ENCODE data around the gene APOO. TPM values are rescaled to one million over a fixed set of nuclear protein-coding genes. Genes with fewer than 3 reads are reported as not detected.

APOO gene
- total and polyA plus RNA-seq, 2 of the 13 experiments (the other 11 are each of a cell fraction or from before 2014, with no cell fraction given): 9.7 to 22.1 TPM

DNA sequence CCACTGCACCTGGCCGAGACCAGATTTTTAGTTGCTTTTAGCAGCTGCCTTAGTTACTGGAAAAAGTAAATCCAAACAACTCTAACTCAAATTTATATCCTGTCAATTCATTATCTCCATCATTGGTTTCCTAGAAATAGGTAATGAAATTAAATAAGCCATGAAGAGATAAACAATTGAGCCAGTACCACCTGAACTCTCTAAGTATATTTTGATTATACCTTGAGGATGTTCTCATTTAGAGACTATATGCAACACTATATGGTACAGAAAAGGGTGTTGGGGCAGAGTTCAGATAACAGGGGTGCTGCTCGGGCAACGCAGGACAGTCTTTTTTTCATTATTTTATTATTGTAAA is 89.8 kb downstream of the APOO start:
- Histone ChIP-seq H2AFZ (ENCODE audit: low read length) (no peak overlapping the region), H3K4me3 (replicated peaks in 1 of 3; ENCODE audit: insufficient read depth in 1 of 3, low read depth in 2 of 3, low read length in 3 of 3) (no peak overlapping the region), H3K4me1 (ENCODE audit: insufficient read depth, low read length) (peaks cover 28% of the 10 kb centered on the region), H4K20me1 (ENCODE audit: insufficient read depth, low read length) (no peaks in the 10 kb centered on the region), H3K9me3 (ENCODE audit: low read length) (no peaks in the 10 kb centered on the region), H3K36me3 (replicated peaks in 1 of 2; ENCODE audit: control insufficient read depth in 1 of 2, insufficient read depth in 2 of 2, low read length in 2 of 2) (no peaks in the 10 kb centered on the region), H3K27me3 (ENCODE audit: control insufficient read depth in 1 of 2, insufficient read depth in 2 of 2, low read length in 2 of 2) (no peaks in the 10 kb centered on the region), H3K9ac (ENCODE audit: insufficient read depth, low read depth, low read length) (no peak overlapping the region), H3K79me2 (ENCODE audit: insufficient read depth, low read length) (no peaks in the 10 kb centered on the region), H3K27ac (ENCODE audit: extremely low read length, insufficient read depth, low read length) (no peak overlapping the region), H3K4me2 (ENCODE audit: low read depth, low read length) (no peak overlapping the region)
- no peak for DNase-seq (ENCODE audit: low spot score)
- no peak for ATAC-seq
- no peak for FAIRE-seq
- intact Hi-C loops (cut with micrococcal nuclease; ENCODE audit: unreplicated experiment) (no loop called here), in situ Hi-C loops (cut with HindIII; ENCODE audit: extremely low pct_ligation_motif_present, low pct_unique_long_range_greater_than_20kb) (no loop called here)
- no peak for TF ChIP-seq GPN1 (CRISPR knock-in tag; IDR thresholded peaks at IDR 0.05; ENCODE audit: borderline replicate concordance)
- CTCF ChIA-PET (ENCODE audit: low intra/inter-chr PET ratio, low total read pairs): no interaction called here
- BruUV-seq (replicated peaks): no TSS peak
- POLR2A ChIA-PET: no interaction called here
- 98% methylated on average over 3 of the region's 3 CpGs for WGBS (ENCODE audit: low lambda C conversion rate)

- no peak overlapping the region for H3K27ac ChIP-seq (ENCODE audit: extremely low read length, insufficient read depth, low read length)
- no peak for TF ChIP-seq AGO2 (optimal IDR thresholded peaks at IDR 0.05; ENCODE audit: low read depth, low read length)
- TF ChIP-seq NR3C1 (CRISPR knock-in tag; IDR thresholded peaks at IDR 0.05): no peak
- TF ChIP-seq MED13 (CRISPR knock-in tag; IDR thresholded peaks at IDR 0.05): no peak
- no peak for TF ChIP-seq DPF2 (CRISPR knock-in tag; IDR thresholded peaks at IDR 0.05; ENCODE audit: borderline replicate concordance, low read depth)
- no peak for TF ChIP-seq SNAI1 (CRISPR knock-in tag; IDR thresholded peaks at IDR 0.05; ENCODE audit: borderline replicate concordance)
- no peak for TF ChIP-seq NFE2 (CRISPR knock-in tag; IDR thresholded peaks at IDR 0.05)
- no peak for TF ChIP-seq LBX2 (CRISPR knock-in tag; IDR thresholded peaks at IDR 0.05; ENCODE audit: borderline replicate concordance)
- no peak for TF ChIP-seq NR1H2 (CRISPR knock-in tag; IDR thresholded peaks at IDR 0.05; ENCODE audit: borderline replicate concordance, low read depth)
- no peak for TF ChIP-seq WIZ (CRISPR knock-in tag; IDR thresholded peaks at IDR 0.05)
- no peak for TF ChIP-seq PTBP1 (IDR thresholded peaks at IDR 0.05; ENCODE audit: low read depth, low read length, poor library complexity, severe bottlenecking)
- TF ChIP-seq, protein P1, sequence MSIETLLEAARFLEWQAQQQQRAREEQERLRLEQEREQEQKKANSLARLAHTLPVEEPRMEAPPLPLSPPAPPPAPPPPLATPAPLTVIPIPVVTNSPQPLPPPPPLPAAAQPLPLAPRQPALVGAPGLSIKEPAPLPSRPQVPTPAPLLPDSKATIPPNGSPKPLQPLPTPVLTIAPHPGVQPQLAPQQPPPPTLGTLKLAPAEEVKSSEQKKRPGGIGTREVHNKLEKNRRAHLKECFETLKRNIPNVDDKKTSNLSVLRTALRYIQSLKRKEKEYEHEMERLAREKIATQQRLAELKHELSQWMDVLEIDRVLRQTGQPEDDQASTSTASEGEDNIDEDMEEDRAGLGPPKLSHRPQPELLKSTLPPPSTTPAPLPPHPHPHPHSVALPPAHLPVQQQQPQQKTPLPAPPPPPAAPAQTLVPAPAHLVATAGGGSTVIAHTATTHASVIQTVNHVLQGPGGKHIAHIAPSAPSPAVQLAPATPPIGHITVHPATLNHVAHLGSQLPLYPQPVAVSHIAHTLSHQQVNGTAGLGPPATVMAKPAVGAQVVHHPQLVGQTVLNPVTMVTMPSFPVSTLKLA (IDR thresholded peaks at IDR 0.05): no peak
- TF ChIP-seq ZNF550 (CRISPR knock-in tag; IDR thresholded peaks at IDR 0.05; ENCODE audit: borderline replicate concordance): no peak
- TF ChIP-seq ZNF326 (CRISPR knock-in tag; IDR thresholded peaks at IDR 0.05; ENCODE audit: borderline replicate concordance): no peak
- TF ChIP-seq SIN3B (IDR thresholded peaks at IDR 0.05; ENCODE audit: low read length): no peak
- no peak for TF ChIP-seq TBL1XR1 (IDR thresholded peaks at IDR 0.05; ENCODE audit: borderline replicate concordance, low read length, partially characterized antibody)
- no peak for TF ChIP-seq ZFAT (CRISPR knock-in tag; conservative IDR thresholded peaks at IDR 0.05)
- no peak for TF ChIP-seq DR1 (CRISPR knock-in tag; IDR thresholded peaks at IDR 0.05)
Observed at GRCh38 chrX:23816179-23816578, 91.6 kb downstream of the APOO start.

More at GRCh38 chrX:23816179-23816578, 91.6 kb downstream of the APOO start:
- DNase-seq (ENCODE audit: low spot score) (no peak), FAIRE-seq (no peak), ATAC-seq (no peak)
- Histone ChIP-seq H4K20me1 (ENCODE audit: insufficient read depth, low read length) (no peaks in the 10 kb centered on the region), H3K4me2 (ENCODE audit: low read depth, low read length) (no peak overlapping the region), H2AFZ (ENCODE audit: low read length) (no peak overlapping the region), H3K27me3 (ENCODE audit: control insufficient read depth in 1 of 2, insufficient read depth in 2 of 2, low read length in 2 of 2) (no peaks in the 10 kb centered on the region), H3K4me1 (ENCODE audit: insufficient read depth, low read length) (peaks cover 13% of the 10 kb centered on the region), H3K9ac (ENCODE audit: insufficient read depth, low read depth, low read length) (no peak overlapping the region), H3K9me3 (ENCODE audit: low read length) (no peaks in the 10 kb centered on the region), H3K79me2 (ENCODE audit: insufficient read depth, low read length) (no peaks in the 10 kb centered on the region), H3K36me3 (replicated peaks in 1 of 2; ENCODE audit: control insufficient read depth in 1 of 2, insufficient read depth in 2 of 2, low read length in 2 of 2) (no peaks in the 10 kb centered on the region), H3K4me3 (replicated peaks in 1 of 3; ENCODE audit: insufficient read depth in 1 of 3, low read depth in 2 of 3, low read length in 3 of 3) (no peak overlapping the region)
- in situ Hi-C loops (cut with HindIII; ENCODE audit: extremely low pct_ligation_motif_present, low pct_unique_long_range_greater_than_20kb): no loop called here
- POLR2A ChIA-PET: no interaction called here
- intact Hi-C loops (cut with micrococcal nuclease; ENCODE audit: unreplicated experiment): no loop called here
- 93% methylated on average over 3 of the region's 4 CpGs for WGBS (ENCODE audit: low lambda C conversion rate)
- BruUV-seq (replicated peaks): no TSS peak
- CTCF ChIA-PET (ENCODE audit: low intra/inter-chr PET ratio, low total read pairs): no interaction called here
